Measurements from ENCODE around the gene RTCA. TPM values are rescaled to one million over a fixed set of nuclear protein-coding genes. Genes with fewer than 3 reads are reported as not detected.
"Not testable (repeated sequence)": the region's sequence is repeated elsewhere in the genome, so short reads cannot be mapped to it uniquely, and the experiment has no call there.

Gene RTCA
- total RNA-seq, 2 experiments from 2014 or later = 44.7 to 46.0 TPM

GRCh38 chr1:100253552-100253951, 12.5 kb upstream of the RTCA start:
- ChIA-PET POLR2A (interaction anchor here (0.6 kb wide), 1 partner anchor 8 kb away, joined by 3 read pairs; no protein-coding TSS in a partner anchor), CTCF (no interaction called here)
- DNase-seq (no peak), ATAC-seq (no peak)
- intact Hi-C loops (cut with micrococcal nuclease) = no loop called here
- Mint-ChIP-seq H3K27me3 (no peaks in the 10 kb centered on the region), H3K36me3 (ENCODE audit: low read depth) (no peaks in the 10 kb centered on the region), H3K27ac (no peak overlapping the region), H3K4me1 (ENCODE audit: low read depth) (no peaks in the 10 kb centered on the region), H3K4me3 (no peak overlapping the region), H3K9me3 (no peaks in the 10 kb centered on the region)
- TF ChIP-seq CTCF (IDR thresholded peaks at IDR 0.05) = no peak

GRCh38 chr1:100256273-100256672, 9.7 kb upstream of the RTCA start:
- H3K9me3 Mint-ChIP-seq; intact Hi-C loops (cut with micrococcal nuclease); H3K27me3 Mint-ChIP-seq; H3K36me3 Mint-ChIP-seq (ENCODE audit: low read depth); H3K27ac Mint-ChIP-seq; H3K4me1 Mint-ChIP-seq (ENCODE audit: low read depth); DNase-seq; H3K4me3 Mint-ChIP-seq; ATAC-seq: not testable (repeated sequence)
- POLR2A ChIA-PET = interaction anchor here (0.7 to 0.9 kb wide), 3 partner anchors 10 to 33 kb away, joined by 3 read pairs; partner anchors contain the start of gene RTCA
- CTCF ChIA-PET = interaction anchor here (1.8 kb wide), 1 partner anchor 9 kb away, joined by 4 read pairs; the partner anchor contains the start of gene RTCA

GRCh38 chr1:100258427-100258826, 7.6 kb upstream of the RTCA start:
- H3K36me3 Mint-ChIP-seq (ENCODE audit: low read depth); DNase-seq; H3K4me3 Mint-ChIP-seq; H3K9me3 Mint-ChIP-seq; H3K4me1 Mint-ChIP-seq (ENCODE audit: low read depth); ATAC-seq; H3K27me3 Mint-ChIP-seq; intact Hi-C loops (cut with micrococcal nuclease); CTCF ChIA-PET; H3K27ac Mint-ChIP-seq: not testable (repeated sequence)
- POLR2A ChIA-PET = interaction anchor here (0.6 kb wide), 1 partner anchor 115 kb away, joined by 3 read pairs; no protein-coding TSS in a partner anchor

- DNase-seq (no peak), ATAC-seq (no peak)
- Mint-ChIP-seq H3K9me3 (peaks cover 3% of the 10 kb centered on the region), H3K4me3 (no peak overlapping the region), H3K27ac (no peak overlapping the region), H3K4me1 (ENCODE audit: low read depth) (peaks cover 9% of the 10 kb centered on the region), H3K36me3 (ENCODE audit: low read depth) (peaks cover 17% of the 10 kb centered on the region), H3K27me3 (no peaks in the 10 kb centered on the region)
- no peak for TF ChIP-seq CTCF (IDR thresholded peaks at IDR 0.05)
- ChIA-PET POLR2A (interaction anchor here (0.6 kb wide), 1 partner anchor 8 kb away, joined by 3 read pairs; no protein-coding TSS in a partner anchor), CTCF (no interaction called here)
- intact Hi-C loops (cut with micrococcal nuclease) = loop anchor here (10.0 kb wide), 1 partner anchor 117 kb away; no protein-coding TSS in a partner anchor
These were observed 4.3 kb upstream of the RTCA start for GRCh38 chr1:100261686-100262085.

DNA sequence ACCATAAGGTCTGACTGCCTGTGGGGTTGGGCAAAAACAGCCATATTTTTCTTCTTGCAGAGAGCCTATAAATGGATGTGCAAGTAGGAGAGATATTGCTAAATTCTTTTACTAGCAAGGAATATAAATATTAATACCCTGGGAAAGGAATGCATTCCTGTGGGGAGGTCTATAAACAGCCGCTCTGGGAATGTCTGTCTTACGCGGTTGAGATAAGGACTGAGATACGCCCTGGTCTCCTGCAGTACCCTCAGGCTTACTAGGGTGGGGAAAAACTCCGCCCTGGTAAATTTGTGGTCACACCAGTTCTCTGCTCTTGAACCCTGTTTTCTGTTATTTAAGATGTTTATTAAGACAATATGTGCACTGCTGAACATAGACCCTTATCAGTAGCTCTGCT, 1.9 kb upstream of the RTCA start:
- ChIA-PET POLR2A (interaction anchor here (0.6 to 3.1 kb wide), 3 partner anchors 14 to 252 kb away, joined by 3 to 19 read pairs (median 4); partner anchors contain the start of genes CDC14A and DBT), CTCF (interaction anchor here (1.2 kb wide), 1 partner anchor 14 kb away, joined by 4 read pairs; the partner anchor contains the start of gene DBT)
- Mint-ChIP-seq H3K4me1 (ENCODE audit: low read depth) (peaks cover 23% of the 10 kb centered on the region), H3K36me3 (ENCODE audit: low read depth) (peaks cover 27% of the 10 kb centered on the region)
- intact Hi-C loops (cut with micrococcal nuclease) = loop anchor here (10.0 kb wide), 1 partner anchor 119 kb away; no protein-coding TSS in a partner anchor
- not testable (repeated sequence) for H3K9me3 Mint-ChIP-seq, H3K27me3 Mint-ChIP-seq, H3K27ac Mint-ChIP-seq, H3K4me3 Mint-ChIP-seq, DNase-seq, ATAC-seq

- peak; percentile 47 for DNase-seq
- POLR2A ChIA-PET = interaction anchor here (0.6 to 3.7 kb wide), 15 partner anchors 9 to 228 kb away, joined by 3 to 22 read pairs (median 3); partner anchors contain the start of genes CDC14A, DBT, SASS6 and TRMT13
- H3K9me3 Mint-ChIP-seq = peaks cover 3% of the 10 kb centered on the region
These were observed 470 bp upstream of the RTCA start for GRCh38 chr1:100265562-100265930.

More at GRCh38 chr1:100265562-100265930, 470 bp upstream of the RTCA start:
- CTCF ChIA-PET = interaction anchor here (0.8 to 3.7 kb wide), 12 partner anchors 9 to 457 kb away, joined by 3 to 21 read pairs (median 4); partner anchors contain the start of genes CDC14A and DBT
- Mint-ChIP-seq H3K36me3 (ENCODE audit: low read depth) (peaks cover 34% of the 10 kb centered on the region), H3K4me3 (peak overlapping the region; percentile 97), H3K4me1 (ENCODE audit: low read depth) (peaks cover 32% of the 10 kb centered on the region), H3K27me3 (no peaks in the 10 kb centered on the region), H3K27ac (peak overlapping the region; percentile 98)
- intact Hi-C loops (cut with micrococcal nuclease) = loop anchor here (5.0 to 10.0 kb wide), 2 partner anchors 87 to 121 kb away; partner anchors contain the start of gene CDC14A
- no peak for TF ChIP-seq CTCF (IDR thresholded peaks at IDR 0.05)
- ATAC-seq = peak; percentile 34

Measured in activated CD8-positive, alpha-beta T cell treated with anti-CD3 and anti-CD28 coated beads for 36 hours (primary cell).